Endothelial cell of umbilical vein (primary cell): Measurements from ENCODE around the gene SLC16A6. TPM values are rescaled to one million over a fixed set of nuclear protein-coding genes. Genes with fewer than 3 reads are reported as not detected.

Experiments used
- BruUV-seq: library from RNA; stranded (reverse); fragments of 400-500 nt; replicated peaks from 2 replicates; lab custom pipeline; 2021; lab: Mats Ljungman, UMichigan
- CTCF ChIA-PET: fragments of 300-600, 350-600 bp; sonication (Branson Sonifier 250); formaldehyde crosslinking; loops from one replicate; lab custom pipeline; 2021; ENCODE audit warnings: antibody characterized with exemption, inconsistent platforms; lab: Charles Lee
- POLR2A ChIA-PET: fragments of 300-600, 350-600 bp; sonication (Branson Sonifier 250); formaldehyde crosslinking; loops from one replicate; lab custom pipeline; 2021; ENCODE audit warnings: antibody characterized with exemption, inconsistent platforms; lab: Charles Lee
- DNase-seq: peaks from one replicate; pipeline ENCODE4 v3.0.0-alpha.2; 2011; ENCODE audit warnings: low read depth, low spot score
- FAIRE-seq: peaks from 2 replicates; lab custom pipeline; 2011; peaks lifted over from hg19 to GRCh38; lab: Jason Lieb, UNC
- H2AFZ ChIP-seq: 2 replicates; pipeline ENCODE4 v1.6.0; 2012; ENCODE audit warnings: low read depth, low read length, control low read depth, inconsistent platforms
- H3K27ac ChIP-seq: 2 replicates; pipeline ENCODE4 v1.5.1; 2011; ENCODE audit warnings: low read depth, mild to moderate bottlenecking, control low read depth, low read length, moderate library complexity; ENCODE audit not compliant: insufficient read depth
- H3K27me3 ChIP-seq, 2 experiments: 2 replicates each; pipeline versions ENCODE4 v1.6.0 to v1.6.1; 2011; ENCODE audit warnings: low read length in 2 of 2, mixed read lengths in 1 of 2; ENCODE audit not compliant: control insufficient read depth in 2 of 2, insufficient read depth in 2 of 2
- H3K36me3 ChIP-seq, 2 experiments: 2 replicates in 1 of 2; 3 replicates in 1 of 2; pipeline ENCODE4 v1.5.1; 2011; ENCODE audit warnings: low read length in 2 of 2, mild to moderate bottlenecking in 1 of 2, moderate library complexity in 1 of 2; ENCODE audit not compliant: control insufficient read depth in 2 of 2, insufficient read depth in 2 of 2; ENCODE audit errors: extremely low read depth in 1 of 2
- H3K4me1 ChIP-seq: 3 replicates; pipeline ENCODE4 v1.5.1; 2011; ENCODE audit warnings: mild to moderate bottlenecking, low read length; ENCODE audit not compliant: control insufficient read depth, insufficient read depth; ENCODE audit errors: extremely low read depth
- H3K4me2 ChIP-seq: 2 replicates; pipeline ENCODE4 v1.6.1; 2011; ENCODE audit warnings: low read length, control low read depth, mixed read lengths; ENCODE audit not compliant: insufficient read depth
- H3K4me3 ChIP-seq, 3 experiments: fragments of 200-600 bp in 1 of 3; sonication (generic), shearing (Covaris generic) in 1 of 3; replicated peaks in 1 of 3; 2 replicates each; pipeline ENCODE4 v1.5.1; 2011 to 2016; ENCODE audit warnings: control low read depth in 3 of 3, low read length in 3 of 3, mild to moderate bottlenecking in 2 of 3, inconsistent platforms in 1 of 3, low read depth in 1 of 3, moderate library complexity in 1 of 3; ENCODE audit not compliant: insufficient read depth in 1 of 3
- H3K79me2 ChIP-seq: 2 replicates; pipeline ENCODE4 v1.6.0; 2012; ENCODE audit warnings: low read length, inconsistent platforms; ENCODE audit not compliant: control insufficient read depth, insufficient read depth
- H3K9ac ChIP-seq: replicated peaks from 2 replicates; pipeline ENCODE3; 2011; ENCODE audit warnings: low read length, control low read depth; ENCODE audit not compliant: insufficient read depth; ENCODE audit errors: extremely low read depth
- H3K9me1 ChIP-seq: replicated peaks from 3 replicates; pipeline ENCODE4 v1.6.0; 2011; ENCODE audit warnings: mild to moderate bottlenecking, low read length; ENCODE audit not compliant: control insufficient read depth, insufficient read depth; ENCODE audit errors: extremely low read depth
- H3K9me3 ChIP-seq: replicated peaks from 2 replicates; pipeline ENCODE4 v1.5.1; 2012; ENCODE audit warnings: low read length, inconsistent platforms; ENCODE audit not compliant: control insufficient read depth, insufficient read depth
- H4K20me1 ChIP-seq: replicated peaks from 2 replicates; pipeline ENCODE3; 2011; ENCODE audit warnings: mild to moderate bottlenecking, low read length; ENCODE audit not compliant: control insufficient read depth, insufficient read depth; ENCODE audit errors: extremely low read depth
- EZH2 ChIP-seq: IDR thresholded peaks from 2 replicates; pipeline ENCODE4 v1.6.1; 2012; ENCODE audit warnings: borderline replicate concordance, low read depth, mild to moderate bottlenecking, moderate library complexity, low read length, inconsistent platforms; ENCODE audit not compliant: severe bottlenecking
- GATA2 ChIP-seq: IDR thresholded peaks from 2 replicates; pipeline ENCODE4 v1.7.0; 2011; ENCODE audit warnings: low read depth, mild to moderate bottlenecking, moderate library complexity, mixed read lengths, low read length; ENCODE audit not compliant: insufficient read length, insufficient read depth
- JUN ChIP-seq: IDR thresholded peaks from 2 replicates; pipeline ENCODE4 v1.6.1; 2011; ENCODE audit warnings: borderline replicate concordance, low read depth; ENCODE audit not compliant: insufficient read length, insufficient read depth
- MAX ChIP-seq: IDR thresholded peaks from 2 replicates; pipeline ENCODE4 v1.6.1; 2011; ENCODE audit not compliant: insufficient read depth, insufficient read length
- MYC ChIP-seq: IDR thresholded peaks from one replicate; pipeline ENCODE4 v1.6.1; 2011; ENCODE audit warnings: mild to moderate bottlenecking, low read depth, low read length
- POLR2A ChIP-seq: IDR thresholded peaks from 2 replicates; pipeline ENCODE4 v1.6.1; 2012; ENCODE audit warnings: low read depth, mild to moderate bottlenecking, control low read depth, low read length
- POLR2AphosphoS5 ChIP-seq: IDR thresholded peaks from 2 replicates; pipeline ENCODE4 v1.6.1; 2012; ENCODE audit warnings: low read depth, mild to moderate bottlenecking, control low read depth, low read length, moderate library complexity; ENCODE audit not compliant: insufficient read depth
- dilution Hi-C: fragments of 300-500 bp; cut with MboI; formaldehyde crosslinking; loops from one replicate; pipeline ENCODE4 v1.15.0; 2019; ENCODE audit warnings: low sequenced_read_pairs; ENCODE audit not compliant: extremely low pct_ligation_motif_present
- intact Hi-C: fragments of 100-400 bp; cut with micrococcal nuclease; formaldehyde crosslinking; loops from one replicate; pipeline ENCODE4 v1.10.0; 2022
- polyA plus RNA-seq, 4 experiments: library from polyadenylated mRNA; depleted of rRNA in 3 of 4; stranded (reverse) in 3 of 4; unstranded in 1 of 4; fragments of >200 nt; gene quantifications; 2 replicates each; pipeline versions ENCODE4 v1.2.1 to v1.2.3, GENCODE V29; 2011 to 2012; ENCODE audit warnings: missing spikeins in 1 of 4
- total RNA-seq: library from RNA; stranded (reverse); gene quantifications from 2 replicates; pipeline ENCODE4 v1.2.3, GENCODE V29; 2021
- TF ChIP-seq, protein P1 (sequence below), 2 donors: IDR thresholded peaks; 1 replicate in 1 of 2; 2 replicates in 1 of 2; pipeline ENCODE4 v1.5.1; 2011; ENCODE audit warnings: low read length in 2 of 2, mild to moderate bottlenecking in 2 of 2, moderate library complexity in 2 of 2, control low read depth in 1 of 2, inconsistent platforms in 1 of 2, low read depth in 1 of 2; ENCODE audit not compliant: insufficient read depth in 1 of 2; ENCODE audit errors: extremely low read depth in 1 of 2

The SLC16A6 gene
- total and polyA plus RNA-seq, 2 donors (not counting 3 experiments of a cell fraction or from before 2014, with no cell fraction given) = 0.65 to 0.91 TPM

- Histone ChIP-seq H3K27me3 (no peaks in the 10 kb centered on the region), H4K20me1 (no peaks in the 10 kb centered on the region), H3K9ac (peak overlapping the region; percentile 74), H3K9me3 (no peaks in the 10 kb centered on the region), H3K4me2 (peak overlapping the region; percentile 72), H2AFZ (peak overlapping the region; percentile 90), H3K4me3 (peak overlapping the region; percentile 53 to 74 (median 66)), H3K36me3 (no peaks in the 10 kb centered on the region), H3K79me2 (no peaks in the 10 kb centered on the region), H3K27ac (peak overlapping the region; percentile 48), H3K9me1 (no peaks in the 10 kb centered on the region), H3K4me1 (peaks cover 15% of the 10 kb centered on the region)
- dilution Hi-C loops = no loop called here
- intact Hi-C loops = loop anchor here (1.0 to 2.0 kb wide), 4 partner anchors 9 to 107 kb away; no protein-coding TSS in a partner anchor
- peak; percentile 74 for DNase-seq
- ChIA-PET CTCF (interaction anchor here (0.6 to 8.5 kb wide), 10 partner anchors 10 to 144 kb away, joined by 3 to 104 read pairs (median 4); no protein-coding TSS in a partner anchor), POLR2A (interaction anchor here (1.1 kb wide), 2 partner anchors 10 to 12 kb away, joined by 3 read pairs; no protein-coding TSS in a partner anchor)
- FAIRE-seq = peak; percentile 82
- no TSS peak for BruUV-seq
- TF ChIP-seq GATA2 (no peak), MAX (no peak), POLR2AphosphoS5 (peak; percentile 2), EZH2 (no peak), JUN (no peak), MYC (no peak), POLR2A (peak; percentile 57)
- TF ChIP-seq, protein P1, sequence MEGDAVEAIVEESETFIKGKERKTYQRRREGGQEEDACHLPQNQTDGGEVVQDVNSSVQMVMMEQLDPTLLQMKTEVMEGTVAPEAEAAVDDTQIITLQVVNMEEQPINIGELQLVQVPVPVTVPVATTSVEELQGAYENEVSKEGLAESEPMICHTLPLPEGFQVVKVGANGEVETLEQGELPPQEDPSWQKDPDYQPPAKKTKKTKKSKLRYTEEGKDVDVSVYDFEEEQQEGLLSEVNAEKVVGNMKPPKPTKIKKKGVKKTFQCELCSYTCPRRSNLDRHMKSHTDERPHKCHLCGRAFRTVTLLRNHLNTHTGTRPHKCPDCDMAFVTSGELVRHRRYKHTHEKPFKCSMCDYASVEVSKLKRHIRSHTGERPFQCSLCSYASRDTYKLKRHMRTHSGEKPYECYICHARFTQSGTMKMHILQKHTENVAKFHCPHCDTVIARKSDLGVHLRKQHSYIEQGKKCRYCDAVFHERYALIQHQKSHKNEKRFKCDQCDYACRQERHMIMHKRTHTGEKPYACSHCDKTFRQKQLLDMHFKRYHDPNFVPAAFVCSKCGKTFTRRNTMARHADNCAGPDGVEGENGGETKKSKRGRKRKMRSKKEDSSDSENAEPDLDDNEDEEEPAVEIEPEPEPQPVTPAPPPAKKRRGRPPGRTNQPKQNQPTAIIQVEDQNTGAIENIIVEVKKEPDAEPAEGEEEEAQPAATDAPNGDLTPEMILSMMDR (IDR thresholded peaks at IDR 0.05; ENCODE audit: extremely low read depth in 1 of 2, insufficient read depth in 1 of 2, low read depth in 1 of 2, low read length in 2 of 2) = peak; percentile 16 to 31
These were observed 1.1 kb upstream of the SLC16A6 start for GRCh38 chr17:68291836-68292688.
